SK-N-SH (cell line): ENCODE measurements around the gene SYNE1. TPM values are rescaled to one million over a fixed set of nuclear protein-coding genes. Genes with fewer than 3 reads are reported as not detected.

ENCODE experiments used
- CTCF ChIA-PET: fragments of 300-600, 350-600 bp; formaldehyde crosslinking; extraction: SDS; loops from one replicate; lab custom pipeline; 2021; lab: Yijun Ruan, JAX
- POLR2A ChIA-PET: fragments of 350-600 bp; sonication (Branson Sonifier 250); formaldehyde crosslinking; extraction: SDS; loops from one replicate; lab custom pipeline; 2020; ENCODE audit warnings: antibody characterized with exemption, inconsistent platforms; lab: Yijun Ruan, JAX
- DNase-seq: peaks from one replicate; pipeline ENCODE4 v3.0.0; 2012
- H2AFZ ChIP-seq: fragments of 200-600 bp; sonication (generic); 2 replicates; pipeline ENCODE4 v1.8.1; 2016; ENCODE audit warnings: antibody characterized with exemption, mild to moderate bottlenecking, low read depth
- H3F3A ChIP-seq: fragments of 200-600 bp; sonication (generic); replicated peaks from 2 replicates; pipeline ENCODE3; 2016; ENCODE audit warnings: antibody characterized with exemption, mild to moderate bottlenecking; ENCODE audit not compliant: insufficient read depth
- H3K27ac ChIP-seq, 2 experiments: fragments of 200-500 bp in 1 of 2; fragments of 200-600 bp in 1 of 2; sonication (Bioruptor generic) in 1 of 2; sonication (generic), shearing (Covaris generic) in 1 of 2; 2 replicates each; pipeline versions ENCODE4 v1.5.1 to v1.6.1; 2014 to 2016; ENCODE audit warnings: low read depth in 2 of 2, inconsistent platforms in 1 of 2, low read length in 1 of 2, mild to moderate bottlenecking in 1 of 2, mixed read lengths in 1 of 2
- H3K27me3 ChIP-seq: fragments of 200-600 bp; sonication (generic), shearing (Covaris generic); 2 replicates; pipeline ENCODE4 v1.6.1; 2016; ENCODE audit warnings: mixed run types; ENCODE audit not compliant: insufficient read depth
- H3K36me3 ChIP-seq, 2 experiments: fragments of 200-500 bp in 1 of 2; fragments of 200-600 bp in 1 of 2; sonication (Bioruptor generic) in 1 of 2; sonication (generic) in 1 of 2; replicated peaks in 1 of 2; 2 replicates each; pipeline versions ENCODE3 to v1.5.1; 2014 to 2016; ENCODE audit warnings: low read length in 1 of 2, mild to moderate bottlenecking in 1 of 2; ENCODE audit not compliant: insufficient read depth in 2 of 2, control insufficient read depth in 1 of 2
- H3K4me1 ChIP-seq, 2 experiments: fragments of 200-500 bp in 1 of 2; fragments of 200-600 bp in 1 of 2; sonication (Bioruptor generic) in 1 of 2; sonication (generic), shearing (Covaris generic) in 1 of 2; 2 replicates each; pipeline versions ENCODE4 v1.5.1 to v1.6.1; 2014 to 2016; ENCODE audit warnings: low read depth in 1 of 2, low read length in 1 of 2, mixed run types in 1 of 2; ENCODE audit not compliant: insufficient read depth in 2 of 2, control insufficient read depth in 1 of 2
- H3K4me2 ChIP-seq: fragments of 200-600 bp; sonication (generic), shearing (Covaris generic); 2 replicates; pipeline ENCODE4 v1.6.1; 2017; ENCODE audit warnings: mixed run types
- H3K4me3 ChIP-seq, 2 experiments: fragments of 200-500 bp in 1 of 2; fragments of 200-600 bp in 1 of 2; sonication (Bioruptor generic) in 1 of 2; sonication (generic), shearing (Covaris generic) in 1 of 2; 2 replicates each; pipeline versions ENCODE4 v1.5.1 to v1.8.1; 2014 to 2016; ENCODE audit warnings: low read depth in 2 of 2, inconsistent platforms in 1 of 2, low read length in 1 of 2, mild to moderate bottlenecking in 1 of 2, mixed read lengths in 1 of 2, moderate library complexity in 1 of 2
- H3K79me2 ChIP-seq: fragments of 200-600 bp; sonication (generic); 2 replicates; pipeline ENCODE4 v1.8.1; 2017; ENCODE audit warnings: mild to moderate bottlenecking; ENCODE audit not compliant: insufficient read depth
- H3K9ac ChIP-seq: fragments of 200-600 bp; sonication (generic); 2 replicates; pipeline ENCODE4 v1.6.1; 2017; ENCODE audit warnings: mixed run types
- H3K9me2 ChIP-seq: fragments of 200-600 bp; sonication (generic); 2 replicates; pipeline ENCODE4 v1.6.1; 2017; ENCODE audit warnings: mixed run types
- H3K9me3 ChIP-seq: fragments of 200-600 bp; sonication (generic); 2 replicates; pipeline ENCODE4 v1.6.1; 2017; ENCODE audit warnings: mixed run types, mild to moderate bottlenecking, moderate library complexity
- H4K20me1 ChIP-seq: fragments of 200-600 bp; sonication (generic); 2 replicates; pipeline ENCODE4 v1.6.1; 2017; ENCODE audit warnings: mild to moderate bottlenecking, mixed run types; ENCODE audit not compliant: insufficient read depth
- ELF1 ChIP-seq: IDR thresholded peaks from 2 replicates; pipeline ENCODE4 v1.4.0; 2012
- EP300 ChIP-seq, 2 experiments: IDR thresholded peaks; 2 replicates each; pipeline versions ENCODE4 v1.4.0 to v1.6.1; 2012; ENCODE audit warnings: borderline replicate concordance in 1 of 2, low read depth in 1 of 2, low read length in 1 of 2
- EZH2phosphoT487 ChIP-seq: fragments of 200-600 bp; sonication (generic); IDR thresholded peaks from 2 replicates; pipeline ENCODE4 v1.6.1; 2017; ENCODE audit warnings: low read depth, mixed run types, mild to moderate bottlenecking, antibody characterized with exemption, moderate library complexity, borderline replicate concordance
- FOSL2 ChIP-seq: IDR thresholded peaks from 2 replicates; pipeline ENCODE4 v1.4.0; 2012; ENCODE audit warnings: low read depth, mild to moderate bottlenecking, moderate library complexity, borderline replicate concordance
- IRF3 ChIP-seq: fragments of 150-350 bp; IDR thresholded peaks from 2 replicates; pipeline ENCODE4 v1.6.1; 2016; ENCODE audit warnings: mild to moderate bottlenecking, low read depth, low read length
- JUND ChIP-seq: IDR thresholded peaks from 2 replicates; pipeline ENCODE4 v1.4.0; 2012
- MAX ChIP-seq: IDR thresholded peaks from 2 replicates; pipeline ENCODE4 v1.4.0; 2012; ENCODE audit warnings: low read depth
- MEF2A ChIP-seq: IDR thresholded peaks from 2 replicates; pipeline ENCODE4 v1.4.0; 2012; ENCODE audit warnings: low read depth, borderline replicate concordance
- NFIC ChIP-seq: IDR thresholded peaks from 2 replicates; pipeline ENCODE4 v1.4.0; 2012; ENCODE audit warnings: borderline replicate concordance
- NRF1 ChIP-seq: IDR thresholded peaks from 2 replicates; pipeline ENCODE4 v1.6.1; 2012; ENCODE audit warnings: low read depth, mild to moderate bottlenecking, low read length
- PBX3 ChIP-seq: IDR thresholded peaks from 2 replicates; pipeline ENCODE4; 2012
- POLR2AphosphoS5 ChIP-seq: IDR thresholded peaks from 2 replicates; pipeline ENCODE4 v1.6.1; 2012; ENCODE audit warnings: low read depth, low read length
- RAD21 ChIP-seq: IDR thresholded peaks from 2 replicates; pipeline ENCODE4 v1.6.1; 2012; ENCODE audit warnings: mild to moderate bottlenecking, low read length
- RCOR1 ChIP-seq: fragments of 150-350 bp; IDR thresholded peaks from 2 replicates; pipeline ENCODE4 v1.6.1; 2017; ENCODE audit warnings: antibody characterized with exemption, low read length
- RFX5 ChIP-seq: IDR thresholded peaks from 2 replicates; pipeline ENCODE4 v1.6.1; 2012; ENCODE audit warnings: mild to moderate bottlenecking, improper control_type of control experiment, low read length
- RXRA ChIP-seq: IDR thresholded peaks from 2 replicates; pipeline ENCODE4 v1.4.0; 2012; ENCODE audit warnings: low read depth, mild to moderate bottlenecking, borderline replicate concordance
- SIN3A ChIP-seq: IDR thresholded peaks from 2 replicates; pipeline ENCODE4 v1.6.1; 2012; ENCODE audit warnings: low read depth, mild to moderate bottlenecking, low read length, moderate library complexity, borderline replicate concordance
- SMC3 ChIP-seq: IDR thresholded peaks from 2 replicates; pipeline ENCODE4 v1.6.1; 2012; ENCODE audit warnings: low read depth, low read length, improper control_type of control experiment
- TEAD4 ChIP-seq: IDR thresholded peaks from 2 replicates; pipeline ENCODE4 v1.4.0; 2012; ENCODE audit warnings: mild to moderate bottlenecking, borderline replicate concordance; ENCODE audit not compliant: insufficient read depth
- YY1 ChIP-seq: IDR thresholded peaks from 2 replicates; pipeline ENCODE4 v1.4.0; 2012; ENCODE audit warnings: low read depth, mild to moderate bottlenecking
- ZBTB33 ChIP-seq: IDR thresholded peaks from 2 replicates; pipeline ENCODE4 v1.4.0; 2012; ENCODE audit warnings: low read depth, borderline replicate concordance
- WGBS: methylation state at CpG from one replicate; pipeline ENCODE4 v1.1.6; 2017; ENCODE audit warnings: low lambda C conversion rate; 5-methylcytosine and 5-hydroxymethylcytosine counted together
- polyA plus RNA-seq, 3 experiments: library from polyadenylated mRNA; depleted of rRNA; stranded (reverse); fragments of >200 nt; gene quantifications; 2 replicates each; pipeline ENCODE4 v1.2.3, GENCODE V29; 2012

Gene SYNE1
- polyA plus RNA-seq, 1 of the 3 experiments (the other 2 are of a cell fraction): 31.1 TPM

DNA sequence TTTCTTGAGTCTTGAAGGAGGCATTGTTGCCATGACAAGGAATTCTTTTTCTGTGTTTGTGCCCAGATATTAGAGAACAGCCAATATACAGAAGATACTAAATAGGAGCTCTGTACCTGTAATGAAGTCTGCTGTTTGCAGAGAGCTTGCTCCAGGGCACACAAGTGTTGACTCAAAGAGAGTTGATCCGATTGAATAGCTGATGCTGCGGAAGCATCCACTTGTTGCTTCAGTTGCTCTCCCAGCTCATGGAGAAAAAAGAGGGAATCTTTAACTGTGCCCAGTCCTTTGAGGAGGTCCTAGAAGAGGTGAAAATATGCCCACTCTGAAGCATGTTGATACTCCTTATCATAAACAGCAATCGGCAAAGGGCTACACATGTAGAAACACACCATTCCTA is 418.3 kb downstream of the SYNE1 start:
- H3K9ac ChIP-seq: no peak overlapping the region
- no peak overlapping the region for H3K4me3 ChIP-seq
- H3F3A ChIP-seq: peaks cover 9% of the 10 kb centered on the region
- no peak overlapping the region for H3K27ac ChIP-seq
- H4K20me1 ChIP-seq: no peaks in the 10 kb centered on the region
- H3K4me1 ChIP-seq: no peaks in the 10 kb centered on the region
- H3K36me3 ChIP-seq: peaks cover 82 to 91% of the 10 kb centered on the region in 2 experiments
- CTCF ChIA-PET: interaction anchor here (2.8 kb wide), 1 partner anchor 10 kb away, joined by 8 read pairs; no protein-coding TSS in a partner anchor
- no peak overlapping the region for H2AFZ ChIP-seq
- H3K9me2 ChIP-seq: no peaks in the 10 kb centered on the region
- TF ChIP-seq IRF3: no peak
- TF ChIP-seq PBX3: no peak
- no peak for TF ChIP-seq TEAD4
- no peak for TF ChIP-seq RCOR1
- no peak for TF ChIP-seq YY1
- TF ChIP-seq, all 33 proteins: peak for 0
- Histone ChIP-seq H3K79me2 (no peaks in the 10 kb centered on the region), H3K4me2 (no peak overlapping the region), H3K9me3 (peaks cover 9% of the 10 kb centered on the region; the same call in 1 of the 2 replicates), H3K27me3 (no peaks in the 10 kb centered on the region)
- WGBS: 96% methylated on average over 3 of the region's 3 CpGs
- no peak for DNase-seq
- POLR2A ChIA-PET: no interaction called here

DNA sequence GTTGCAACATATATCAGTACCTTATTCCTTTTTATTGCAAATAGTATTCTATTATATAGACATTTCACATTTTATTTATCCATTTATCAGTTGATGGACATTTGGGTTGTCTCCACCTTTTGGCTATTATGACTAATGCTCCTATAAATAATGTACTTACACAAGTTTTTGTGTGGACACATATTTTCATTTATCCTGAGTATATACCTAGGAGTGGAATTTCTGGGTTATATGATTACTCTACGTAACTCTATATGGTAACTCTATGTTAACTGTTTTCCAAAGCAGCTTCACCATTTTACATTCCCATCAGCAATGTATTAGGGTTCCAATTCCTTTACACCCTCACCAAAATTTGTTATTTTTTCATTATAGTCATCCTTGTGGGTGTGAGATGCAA is 424.7 kb downstream of the SYNE1 start:
- Histone ChIP-seq H3K9me3 (no peaks in the 10 kb centered on the region), H3K27ac (no peak overlapping the region), H2AFZ (no peak overlapping the region), H3K9me2 (no peaks in the 10 kb centered on the region), H3K4me3 (no peak overlapping the region), H4K20me1 (no peaks in the 10 kb centered on the region), H3F3A (peaks cover 7% of the 10 kb centered on the region), H3K36me3 (peaks cover 71 to 79% of the 10 kb centered on the region in 2 experiments), H3K79me2 (no peaks in the 10 kb centered on the region), H3K27me3 (no peaks in the 10 kb centered on the region), H3K4me2 (no peak overlapping the region), H3K9ac (no peak overlapping the region), H3K4me1 (no peaks in the 10 kb centered on the region)
- ChIA-PET POLR2A (no interaction called here), CTCF (no interaction called here)
- TF ChIP-seq RXRA (no peak), MAX (no peak), YY1 (no peak), NFIC (no peak), SIN3A (no peak), JUND (no peak), ELF1 (no peak), FOSL2 (no peak), RFX5 (no peak), RAD21 (no peak), IRF3 (no peak), EP300 (IDR thresholded peaks at IDR 0.05; ENCODE audit: borderline replicate concordance in 1 of 2, low read depth in 1 of 2, low read length in 1 of 2) (no peak), SMC3 (no peak), TEAD4 (no peak), NRF1 (no peak), MEF2A (no peak), ZBTB33 (no peak), POLR2AphosphoS5 (no peak), EZH2phosphoT487 (no peak)
- DNase-seq: no peak
- 95% methylated on average over 1 of the region's 1 CpG for WGBS
